Measurements from ENCODE around the gene AFAP1L2.

AFAP1L2 gene

DNA sequence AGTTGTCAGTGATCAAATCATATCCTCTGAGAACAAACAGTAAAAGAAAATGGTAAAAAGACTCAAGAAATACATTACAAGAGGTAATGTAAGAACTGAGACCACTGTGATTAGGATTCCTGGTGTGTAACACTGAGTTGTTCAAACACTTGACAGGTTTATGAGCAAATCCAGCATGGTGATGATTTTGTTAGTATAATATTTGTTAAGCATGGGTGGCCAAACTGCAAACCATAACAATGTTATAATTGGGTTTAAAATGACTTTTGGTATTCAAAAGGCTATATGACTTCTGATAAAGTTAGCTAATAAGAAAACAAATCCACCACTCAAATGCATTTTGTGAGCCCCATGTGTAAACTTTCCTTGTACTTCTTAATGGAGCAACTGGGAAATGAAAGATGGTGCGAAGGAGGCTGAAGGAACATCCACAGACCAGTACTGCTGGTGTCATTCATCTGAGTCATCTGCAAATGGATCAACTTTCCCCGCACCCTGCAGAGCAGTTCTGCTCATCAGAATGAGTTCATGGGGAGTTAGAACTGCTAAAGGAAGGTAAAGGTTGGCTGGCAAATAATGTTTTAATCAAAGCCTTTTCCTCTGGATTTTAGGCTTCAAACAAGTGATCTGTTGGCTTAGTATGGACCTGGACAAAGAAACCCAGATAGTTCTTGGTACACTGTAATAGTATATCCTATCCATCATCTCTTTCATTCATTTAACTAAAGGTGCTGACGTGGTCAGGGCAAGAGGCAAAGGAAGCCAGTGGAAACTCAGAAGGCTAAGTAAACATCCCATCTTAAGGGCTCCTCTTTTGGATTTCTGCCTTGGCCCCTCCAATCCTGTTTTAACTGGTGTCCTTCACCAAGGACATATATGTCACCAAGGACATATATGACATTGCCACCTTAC, 45.0 kb downstream of the AFAP1L2 start:
- TF ChIP-seq, protein P1, sequence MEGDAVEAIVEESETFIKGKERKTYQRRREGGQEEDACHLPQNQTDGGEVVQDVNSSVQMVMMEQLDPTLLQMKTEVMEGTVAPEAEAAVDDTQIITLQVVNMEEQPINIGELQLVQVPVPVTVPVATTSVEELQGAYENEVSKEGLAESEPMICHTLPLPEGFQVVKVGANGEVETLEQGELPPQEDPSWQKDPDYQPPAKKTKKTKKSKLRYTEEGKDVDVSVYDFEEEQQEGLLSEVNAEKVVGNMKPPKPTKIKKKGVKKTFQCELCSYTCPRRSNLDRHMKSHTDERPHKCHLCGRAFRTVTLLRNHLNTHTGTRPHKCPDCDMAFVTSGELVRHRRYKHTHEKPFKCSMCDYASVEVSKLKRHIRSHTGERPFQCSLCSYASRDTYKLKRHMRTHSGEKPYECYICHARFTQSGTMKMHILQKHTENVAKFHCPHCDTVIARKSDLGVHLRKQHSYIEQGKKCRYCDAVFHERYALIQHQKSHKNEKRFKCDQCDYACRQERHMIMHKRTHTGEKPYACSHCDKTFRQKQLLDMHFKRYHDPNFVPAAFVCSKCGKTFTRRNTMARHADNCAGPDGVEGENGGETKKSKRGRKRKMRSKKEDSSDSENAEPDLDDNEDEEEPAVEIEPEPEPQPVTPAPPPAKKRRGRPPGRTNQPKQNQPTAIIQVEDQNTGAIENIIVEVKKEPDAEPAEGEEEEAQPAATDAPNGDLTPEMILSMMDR (conservative IDR thresholded peaks at IDR 0.05) = no peak
- H3K27ac ChIP-seq = no peak overlapping the region

- H3K27ac ChIP-seq = no peak overlapping the region
- TF ChIP-seq, protein P1 (conservative IDR thresholded peaks at IDR 0.05) = no peak
These were observed 46.7 kb downstream of the AFAP1L2 start for GRCh38 chr10:114357515-114357996.

- TF ChIP-seq, protein P1 (conservative IDR thresholded peaks at IDR 0.05) = no peak
- no peak overlapping the region for H3K27ac ChIP-seq
These were observed 47.4 kb downstream of the AFAP1L2 start for GRCh38 chr10:114356751-114357514.

GRCh38 chr10:114356126-114356525, 48.2 kb downstream of the AFAP1L2 start:
- TF ChIP-seq, protein P1 (conservative IDR thresholded peaks at IDR 0.05) = no peak
- H3K27ac ChIP-seq = no peak overlapping the region

DNA sequence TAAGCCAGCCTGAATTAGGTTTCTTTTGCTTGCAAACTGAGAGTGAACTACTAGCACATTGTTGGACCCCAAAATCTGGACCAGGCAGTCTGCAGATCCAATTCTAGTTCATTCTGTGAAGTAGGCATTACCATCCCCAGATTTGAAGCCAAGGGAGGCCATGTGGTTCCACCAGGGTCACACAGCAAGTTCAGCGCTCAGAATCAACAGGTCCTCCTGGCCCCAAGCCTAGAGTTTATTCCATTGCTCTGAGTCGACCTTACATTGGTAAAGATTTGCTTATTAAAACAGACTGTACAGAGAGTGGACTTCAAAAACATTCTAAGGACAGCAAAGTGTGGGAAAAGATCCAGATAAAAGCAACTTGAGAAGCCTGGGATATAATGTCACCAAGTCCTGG, 50.9 kb downstream of the AFAP1L2 start:
- H3K27ac ChIP-seq = no peak overlapping the region

DNA sequence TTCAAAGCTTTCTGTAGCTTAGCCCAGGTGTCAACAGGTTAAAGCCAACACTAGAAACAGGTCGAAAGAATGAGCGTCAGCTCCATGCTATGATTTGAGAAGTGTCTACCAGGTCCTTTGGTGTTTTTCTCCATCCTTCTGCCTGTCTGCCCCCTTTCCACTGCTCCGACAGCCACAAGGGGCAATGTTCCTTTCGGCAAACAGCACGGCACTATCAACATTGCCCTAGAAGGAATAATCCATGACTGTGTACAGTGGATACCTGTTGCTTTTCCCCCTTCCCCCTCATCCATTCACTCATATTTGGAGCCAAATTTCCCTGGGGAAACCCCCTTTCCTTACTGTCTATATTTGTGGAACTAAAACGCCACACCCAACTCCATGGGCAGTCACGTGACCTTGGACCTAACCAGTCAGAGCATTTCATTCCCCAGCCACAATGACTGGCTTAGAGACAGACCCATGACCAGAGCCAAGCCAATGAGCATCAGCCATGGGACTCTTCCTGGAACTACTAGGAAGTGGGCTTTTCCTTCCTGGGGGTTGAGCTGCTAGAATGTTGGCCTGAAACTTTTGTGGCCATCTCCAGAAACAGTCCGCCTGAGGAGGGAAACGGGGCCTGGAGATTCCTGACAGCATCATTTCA, 51.5 kb downstream of the AFAP1L2 start:
- TF ChIP-seq, protein P1 (conservative IDR thresholded peaks at IDR 0.05) = no peak
- H3K27ac ChIP-seq = no peak overlapping the region

More for the DNA sequence above, 50.9 kb downstream of the AFAP1L2 start:
- TF ChIP-seq, protein P1 (conservative IDR thresholded peaks at IDR 0.05) = no peak

GRCh38 chr10:114350751-114351150, 53.6 kb downstream of the AFAP1L2 start:
- H3K27ac ChIP-seq = peak overlapping the region; percentile 54; the same call in 1 of the 2 replicates
- TF ChIP-seq, protein P1 (conservative IDR thresholded peaks at IDR 0.05) = no peak

All from VCaP (cell line).